ENCODE results near the gene HEXIM2. TPM values are rescaled to one million over a fixed set of nuclear protein-coding genes. Genes with fewer than 3 reads are reported as not detected.

Gene HEXIM2
- total and polyA plus RNA-seq, 5 experiments from 2014 or later, result 2.6 to 4.4 (median 3.4) TPM

DNA sequence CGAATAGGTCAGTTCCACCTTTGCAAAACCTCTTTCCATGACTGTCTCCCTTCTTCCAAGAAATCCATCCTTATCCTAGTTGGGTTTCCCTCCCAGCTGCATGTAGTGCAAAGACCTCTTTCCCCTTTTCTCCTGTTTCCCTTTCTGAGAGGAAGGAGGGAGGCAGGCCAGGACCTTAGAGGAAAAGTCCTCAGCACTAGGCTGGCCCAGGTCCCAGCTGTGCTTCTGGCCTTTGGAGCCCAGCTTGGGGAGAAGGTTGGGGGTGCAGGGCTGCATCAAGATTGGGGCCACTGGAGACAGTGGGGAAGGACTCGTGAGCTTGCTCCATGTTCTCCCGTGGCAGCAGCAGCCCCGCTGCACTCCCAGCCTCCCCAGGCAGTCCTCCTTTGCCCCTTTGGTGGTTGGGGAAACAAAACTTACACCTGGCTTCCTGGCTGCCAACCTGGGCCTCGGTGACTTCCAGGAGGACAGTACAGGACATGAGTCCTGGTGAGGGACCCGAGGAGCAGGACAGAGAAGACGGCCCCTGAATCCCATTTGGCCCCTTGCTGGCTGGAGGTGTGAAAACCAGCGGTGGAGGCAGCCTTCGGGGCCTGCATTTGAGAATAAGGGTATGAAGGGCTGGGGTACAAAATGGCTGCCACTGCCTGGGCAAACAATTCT lies 481 bp downstream of the HEXIM2 start:
- peak overlapping the region; percentile 88 to 98 (median 95) for H3K4me3 Mint-ChIP-seq
- DNase-seq (no peak), ATAC-seq (no peak)
- no peaks in the 10 kb centered on the region for H3K9me3 Mint-ChIP-seq
- H3K27me3 Mint-ChIP-seq, result no peaks in the 10 kb centered on the region
- H3K4me1 Mint-ChIP-seq, result peaks cover 14 to 41% (median 37%) of the 10 kb centered on the region in 4 donors
- peaks cover 0 to 13% (median 3%) of the 10 kb centered on the region in 3 donors for H3K36me3 Mint-ChIP-seq
- peak overlapping the region in 9 of 10 donors; percentile 96 to 99 (median 98) for H3K27ac Mint-ChIP-seq
- POLR2A ChIA-PET, result interaction anchor here (0.6 to 9.4 kb wide), 25 partner anchors 10 to 1046 kb away, joined by 3 to 676 read pairs (median 11); partner anchors contain the start of genes ACBD4, DCAKD, FMNL1 and HEXIM1

- no peaks in the 10 kb centered on the region for H3K9me3 Mint-ChIP-seq
- DNase-seq, result no peak
- no peaks in the 10 kb centered on the region for H3K27me3 Mint-ChIP-seq
- peak overlapping the region in 1 of 10 donors; percentile 41 for H3K27ac Mint-ChIP-seq
- no peak for ATAC-seq
- H3K4me1 Mint-ChIP-seq, result peaks cover 7 to 21% (median 14%) of the 10 kb centered on the region in 4 donors
- no peaks in the 10 kb centered on the region for H3K36me3 Mint-ChIP-seq
- POLR2A ChIA-PET, result interaction anchor here (1.0 to 9.4 kb wide), 3 partner anchors 7 to 21 kb away, joined by 3 to 676 read pairs (median 100); partner anchors contain the start of gene HEXIM1
- H3K4me3 Mint-ChIP-seq, result no peak overlapping the region
Observed at GRCh38 chr17:45164734-45165269, 3.1 kb downstream of the HEXIM2 start.

- H3K4me3 Mint-ChIP-seq, result no peak overlapping the region
- POLR2A ChIA-PET, result interaction anchor here (4.7 to 5.8 kb wide), 2 partner anchors 8 to 19 kb away, joined by 100 to 111 read pairs; partner anchors contain the start of genes HEXIM1 and HEXIM2
- H3K9me3 Mint-ChIP-seq, result no peaks in the 10 kb centered on the region
- DNase-seq (no peak), ATAC-seq (no peak)
- no peaks in the 10 kb centered on the region for H3K27me3 Mint-ChIP-seq
- no peak overlapping the region for H3K27ac Mint-ChIP-seq
- no peaks in the 10 kb centered on the region for H3K36me3 Mint-ChIP-seq
- H3K4me1 Mint-ChIP-seq, result peaks cover 6 to 36% (median 30%) of the 10 kb centered on the region in 4 donors
Observed at GRCh38 chr17:45168991-45169752, 7.5 kb downstream of the HEXIM2 start.

DNA sequence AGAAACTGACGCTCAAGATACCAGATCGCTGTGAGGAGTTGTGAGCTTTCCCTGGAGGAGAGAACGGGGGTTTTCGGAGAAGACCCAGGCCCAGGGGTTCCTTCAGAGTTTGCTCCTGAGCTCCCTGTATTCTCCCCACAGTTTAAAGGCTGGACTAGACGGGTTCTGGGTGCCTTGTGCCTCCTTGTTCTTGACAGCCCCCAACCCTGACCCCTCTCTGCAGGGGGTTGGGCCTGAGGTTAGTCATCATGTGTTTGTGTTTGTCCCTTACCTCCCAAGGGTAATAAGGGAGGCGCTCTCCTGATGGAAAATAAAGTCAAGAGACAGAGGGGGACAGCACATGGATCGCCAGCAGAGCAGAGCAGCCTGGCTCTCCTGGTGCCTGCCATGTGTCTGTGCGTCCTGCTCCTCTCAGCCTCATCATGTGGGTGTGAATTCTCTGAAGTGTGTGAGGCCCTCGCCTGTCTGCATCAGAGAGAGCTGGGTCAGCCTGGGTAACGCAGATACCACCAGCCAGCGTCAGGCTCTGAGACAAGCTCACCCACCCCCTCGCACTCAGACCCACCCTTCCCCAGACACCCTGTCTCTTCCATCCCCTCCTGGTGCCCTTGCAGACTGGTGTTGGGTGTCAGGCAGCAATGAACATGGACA lies 8.7 kb downstream of the HEXIM2 start:
- no peaks in the 10 kb centered on the region for H3K9me3 Mint-ChIP-seq
- peak overlapping the region in 2 of 10 donors; percentile 4 to 12 for H3K4me3 Mint-ChIP-seq
- no peaks in the 10 kb centered on the region for H3K27me3 Mint-ChIP-seq
- POLR2A ChIA-PET, result interaction anchor here (0.9 to 5.8 kb wide), 4 partner anchors 9 to 56 kb away, joined by 3 to 111 read pairs (median 56); partner anchors contain the start of genes ACBD4, HEXIM1 and HEXIM2
- ATAC-seq, result no peak
- DNase-seq, result no peak
- peaks cover 6 to 33% (median 30%) of the 10 kb centered on the region in 4 donors for H3K4me1 Mint-ChIP-seq
- H3K27ac Mint-ChIP-seq, result peak overlapping the region; percentile 3 to 97 (median 84)
- no peaks in the 10 kb centered on the region for H3K36me3 Mint-ChIP-seq

- DNase-seq (no peak), ATAC-seq (no peak)
- H3K27ac Mint-ChIP-seq, result peak overlapping the region; percentile 72 to 97 (median 86)
- no peaks in the 10 kb centered on the region for H3K36me3 Mint-ChIP-seq
- H3K9me3 Mint-ChIP-seq, result no peaks in the 10 kb centered on the region
- no peaks in the 10 kb centered on the region for H3K27me3 Mint-ChIP-seq
- POLR2A ChIA-PET, result interaction anchor here (0.9 to 5.8 kb wide), 5 partner anchors 10 to 57 kb away, joined by 3 to 111 read pairs (median 13); partner anchors contain the start of genes ACBD4, HEXIM1 and HEXIM2
- H3K4me3 Mint-ChIP-seq, result peak overlapping the region in 9 of 10 donors; percentile 12 to 88 (median 39)
- H3K4me1 Mint-ChIP-seq, result peaks cover 6 to 32% (median 30%) of the 10 kb centered on the region in 4 donors
Observed at GRCh38 chr17:45170931-45171337, 9.3 kb downstream of the HEXIM2 start.

DNA sequence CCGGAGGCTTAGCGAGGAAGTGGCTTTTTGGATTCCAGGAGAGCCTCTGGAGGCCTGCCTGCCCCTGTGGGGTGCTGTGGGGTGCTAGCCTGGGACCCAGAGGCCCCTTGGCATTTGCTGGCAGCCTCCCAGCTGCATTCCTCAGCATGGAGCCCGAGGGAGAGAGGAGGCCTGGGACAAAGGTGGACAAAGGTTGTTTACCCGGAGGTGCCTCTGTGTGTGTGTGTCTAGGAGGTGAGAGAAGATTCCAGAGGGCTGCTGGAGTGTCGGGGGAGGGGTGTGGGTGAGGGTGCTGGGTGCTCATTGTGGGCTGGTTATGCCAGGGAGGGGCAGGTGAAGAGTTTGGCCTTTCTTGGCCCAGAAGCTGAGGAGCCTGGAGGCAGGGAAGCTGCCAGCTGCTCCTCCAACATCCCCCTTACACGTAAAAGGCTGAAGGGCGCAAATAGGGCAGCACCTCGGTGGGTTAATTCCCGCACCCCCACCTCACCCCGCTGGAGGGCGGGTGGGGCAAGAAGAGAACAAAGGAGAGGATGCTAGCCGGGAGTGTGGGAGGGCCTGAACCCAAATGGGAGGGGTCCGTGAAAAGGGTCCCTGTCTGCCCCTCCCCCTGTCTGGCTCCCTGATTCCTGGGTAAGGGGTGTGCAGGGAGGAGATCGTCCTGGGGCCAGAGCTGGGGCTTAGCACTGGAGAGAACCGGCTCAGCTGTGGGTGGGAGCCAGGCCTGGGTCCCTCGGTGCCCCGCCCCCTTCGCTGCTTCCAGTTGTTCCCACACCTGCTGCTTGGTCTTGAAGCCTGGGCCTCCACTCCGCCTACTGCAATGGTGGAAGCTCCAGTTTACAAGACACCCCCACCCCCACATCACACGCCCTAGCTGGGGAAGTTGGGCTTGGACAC lies 9.9 kb downstream of the HEXIM2 start:
- Mint-ChIP-seq H3K9me3 (no peaks in the 10 kb centered on the region), H3K36me3 (no peaks in the 10 kb centered on the region), H3K4me3 (peak overlapping the region in 8 of 10 donors; percentile 20 to 88 (median 80)), H3K27me3 (no peaks in the 10 kb centered on the region), H3K27ac (peak overlapping the region; percentile 81 to 98 (median 92)), H3K4me1 (peaks cover 6 to 32% (median 30%) of the 10 kb centered on the region in 4 donors)
- ATAC-seq, result no peak
- POLR2A ChIA-PET, result interaction anchor here (0.5 to 5.8 kb wide), 11 partner anchors 10 to 1528 kb away, joined by 3 to 111 read pairs (median 3); partner anchors contain the start of genes ACBD4, HEXIM1 and HEXIM2
- no peak for DNase-seq

DNA sequence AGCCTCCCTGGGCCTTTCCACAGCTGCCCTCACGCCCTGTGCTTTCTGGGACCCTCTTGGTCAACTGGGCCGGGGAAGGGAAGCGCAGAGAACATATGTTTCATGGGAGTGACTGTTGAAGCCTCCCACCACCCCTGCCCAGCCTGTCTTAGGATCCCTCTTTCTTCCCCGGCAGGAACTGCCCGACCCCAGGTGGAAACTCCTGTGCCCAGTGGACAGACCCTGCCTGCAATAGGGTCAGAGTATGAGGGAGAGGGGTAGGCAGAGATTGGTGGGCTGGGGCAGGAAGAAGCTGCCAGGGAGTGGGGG lies 10.5 kb downstream of the HEXIM2 start:
- H3K27me3 Mint-ChIP-seq, result no peaks in the 10 kb centered on the region
- no peak for DNase-seq
- peak overlapping the region in 9 of 10 donors; percentile 33 to 89 (median 80) for H3K4me3 Mint-ChIP-seq
- ATAC-seq, result no peak
- POLR2A ChIA-PET, result interaction anchor here (0.5 to 5.8 kb wide), 18 partner anchors 10 to 1528 kb away, joined by 3 to 111 read pairs (median 4); partner anchors contain the start of genes ACBD4, HEXIM1, HEXIM2 and MAP3K14
- H3K9me3 Mint-ChIP-seq, result no peaks in the 10 kb centered on the region
- peak overlapping the region; percentile 73 to 98 (median 92) for H3K27ac Mint-ChIP-seq
- H3K4me1 Mint-ChIP-seq, result peaks cover 6 to 32% (median 30%) of the 10 kb centered on the region in 4 donors
- H3K36me3 Mint-ChIP-seq, result no peaks in the 10 kb centered on the region

DNA sequence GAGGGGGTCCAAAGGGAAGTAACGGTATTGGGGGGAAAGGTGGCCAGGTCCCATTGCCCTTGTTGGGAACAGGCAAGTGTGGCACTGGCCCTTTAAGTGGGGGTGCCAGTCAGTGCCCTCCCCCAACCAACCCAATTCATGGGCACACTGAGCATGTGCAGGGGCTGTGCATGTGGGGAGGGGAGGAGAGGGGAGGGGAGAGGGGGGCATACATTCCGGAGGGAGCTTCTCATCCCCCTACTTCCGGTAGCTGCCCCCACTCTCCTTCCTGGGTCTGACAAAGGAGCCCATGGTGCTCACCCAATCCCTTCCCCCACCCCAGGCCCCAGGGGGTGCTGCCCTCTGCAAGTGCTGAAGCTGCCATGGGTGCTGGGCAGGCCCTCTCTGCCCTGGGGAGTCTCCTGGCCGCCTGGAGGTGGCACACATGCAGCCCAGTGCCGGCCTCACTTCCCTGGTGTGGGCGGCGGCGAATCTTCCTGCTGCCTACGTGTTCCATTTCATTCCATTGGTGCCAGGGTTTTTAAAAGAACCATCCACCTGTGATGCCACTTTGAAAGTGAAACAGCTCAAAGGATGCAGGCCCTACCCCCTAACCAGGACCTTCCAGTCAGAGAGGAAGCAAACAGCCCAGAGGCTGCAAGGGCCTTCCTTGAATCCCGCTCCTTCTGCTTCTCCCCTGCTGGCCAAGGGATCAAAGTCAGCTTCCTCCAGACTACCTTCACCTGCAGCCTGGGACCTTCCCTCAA lies 11.0 kb downstream of the HEXIM2 start:
- Mint-ChIP-seq H3K36me3 (no peaks in the 10 kb centered on the region), H3K4me1 (peaks cover 6 to 32% (median 30%) of the 10 kb centered on the region in 4 donors), H3K4me3 (peak overlapping the region; percentile 75 to 89 (median 82)), H3K27me3 (no peaks in the 10 kb centered on the region), H3K27ac (peak overlapping the region; percentile 91 to 98 (median 94)), H3K9me3 (no peaks in the 10 kb centered on the region)
- POLR2A ChIA-PET, result interaction anchor here (0.6 to 5.8 kb wide), 19 partner anchors 10 to 154 kb away, joined by 3 to 111 read pairs (median 5); partner anchors contain the start of genes ACBD4, HEXIM1, HEXIM2 and MAP3K14
- ATAC-seq (peak; percentile 85), DNase-seq (peak; percentile 30 to 85 (median 48))

- POLR2A ChIA-PET, result interaction anchor here (0.7 to 2.6 kb wide), 2 partner anchors 14 to 27 kb away, joined by 3 to 9 read pairs; partner anchors contain the start of gene HEXIM2
- H3K27ac Mint-ChIP-seq, result peak overlapping the region in 5 of 10 donors; percentile 20 to 74 (median 46)
- H3K36me3 Mint-ChIP-seq, result no peaks in the 10 kb centered on the region
- H3K9me3 Mint-ChIP-seq, result no peaks in the 10 kb centered on the region
- ATAC-seq (no peak), DNase-seq (no peak)
- H3K4me1 Mint-ChIP-seq, result peaks cover 4 to 27% (median 25%) of the 10 kb centered on the region in 4 donors
- peak overlapping the region in 1 of 10 donors; percentile 24 for H3K4me3 Mint-ChIP-seq
- no peaks in the 10 kb centered on the region for H3K27me3 Mint-ChIP-seq
Observed at GRCh38 chr17:45175759-45176115, 14.1 kb downstream of the HEXIM2 start.

- no peak overlapping the region for H3K27ac Mint-ChIP-seq
- no peaks in the 10 kb centered on the region for H3K9me3 Mint-ChIP-seq
Observed at GRCh38 chr17:45177563-45177962, 15.9 kb downstream of the HEXIM2 start.

More at GRCh38 chr17:45177563-45177962, 15.9 kb downstream of the HEXIM2 start:
- POLR2A ChIA-PET, result no interaction called here
- no peaks in the 10 kb centered on the region for H3K36me3 Mint-ChIP-seq
- no peaks in the 10 kb centered on the region for H3K27me3 Mint-ChIP-seq
- no peak overlapping the region for H3K4me3 Mint-ChIP-seq
- no peak for ATAC-seq
- peaks cover 4 to 9% (median 7%) of the 10 kb centered on the region in 4 donors for H3K4me1 Mint-ChIP-seq
- DNase-seq, result no peak

Measured in naive thymus-derived CD8-positive, alpha-beta T cell (primary cell).